ENCODE data around the gene ALDH1L1.

ALDH1L1 gene

DNA sequence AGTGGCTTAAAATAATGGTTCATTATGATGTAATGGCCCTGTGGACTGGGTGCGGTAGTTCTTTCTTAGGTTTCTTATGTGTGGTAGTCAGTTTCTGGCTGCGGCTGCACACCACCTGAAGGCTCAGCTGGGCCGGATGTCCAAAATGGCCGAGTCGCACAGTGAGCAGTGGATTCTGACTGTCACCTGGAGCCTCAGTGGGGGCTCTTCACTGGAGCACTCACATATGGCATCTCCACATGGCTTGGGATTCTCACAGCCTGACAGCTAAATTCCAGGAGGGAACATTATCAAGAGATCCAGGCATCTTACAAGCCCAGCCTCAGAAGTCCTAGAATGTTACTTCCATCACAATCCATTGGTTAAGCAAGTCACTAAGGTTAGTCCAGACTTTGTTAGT is 26.8 kb upstream of the ALDH1L1 start:
- no peak for DNase-seq
- Histone ChIP-seq H3K4me3 (ENCODE audit: low read depth, low read length) (no peak overlapping the region), H3K9me3 (ENCODE audit: severe bottlenecking) (no peaks in the 10 kb centered on the region), H3K27me3 (ENCODE audit: insufficient read depth, low read depth, severe bottlenecking) (no peaks in the 10 kb centered on the region), H3K36me3 (no peaks in the 10 kb centered on the region), H3K27ac (no peak overlapping the region)
- TF ChIP-seq, protein P1, sequence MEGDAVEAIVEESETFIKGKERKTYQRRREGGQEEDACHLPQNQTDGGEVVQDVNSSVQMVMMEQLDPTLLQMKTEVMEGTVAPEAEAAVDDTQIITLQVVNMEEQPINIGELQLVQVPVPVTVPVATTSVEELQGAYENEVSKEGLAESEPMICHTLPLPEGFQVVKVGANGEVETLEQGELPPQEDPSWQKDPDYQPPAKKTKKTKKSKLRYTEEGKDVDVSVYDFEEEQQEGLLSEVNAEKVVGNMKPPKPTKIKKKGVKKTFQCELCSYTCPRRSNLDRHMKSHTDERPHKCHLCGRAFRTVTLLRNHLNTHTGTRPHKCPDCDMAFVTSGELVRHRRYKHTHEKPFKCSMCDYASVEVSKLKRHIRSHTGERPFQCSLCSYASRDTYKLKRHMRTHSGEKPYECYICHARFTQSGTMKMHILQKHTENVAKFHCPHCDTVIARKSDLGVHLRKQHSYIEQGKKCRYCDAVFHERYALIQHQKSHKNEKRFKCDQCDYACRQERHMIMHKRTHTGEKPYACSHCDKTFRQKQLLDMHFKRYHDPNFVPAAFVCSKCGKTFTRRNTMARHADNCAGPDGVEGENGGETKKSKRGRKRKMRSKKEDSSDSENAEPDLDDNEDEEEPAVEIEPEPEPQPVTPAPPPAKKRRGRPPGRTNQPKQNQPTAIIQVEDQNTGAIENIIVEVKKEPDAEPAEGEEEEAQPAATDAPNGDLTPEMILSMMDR (IDR thresholded peaks at IDR 0.05; ENCODE audit: low read depth, low read length), result no peak

DNA sequence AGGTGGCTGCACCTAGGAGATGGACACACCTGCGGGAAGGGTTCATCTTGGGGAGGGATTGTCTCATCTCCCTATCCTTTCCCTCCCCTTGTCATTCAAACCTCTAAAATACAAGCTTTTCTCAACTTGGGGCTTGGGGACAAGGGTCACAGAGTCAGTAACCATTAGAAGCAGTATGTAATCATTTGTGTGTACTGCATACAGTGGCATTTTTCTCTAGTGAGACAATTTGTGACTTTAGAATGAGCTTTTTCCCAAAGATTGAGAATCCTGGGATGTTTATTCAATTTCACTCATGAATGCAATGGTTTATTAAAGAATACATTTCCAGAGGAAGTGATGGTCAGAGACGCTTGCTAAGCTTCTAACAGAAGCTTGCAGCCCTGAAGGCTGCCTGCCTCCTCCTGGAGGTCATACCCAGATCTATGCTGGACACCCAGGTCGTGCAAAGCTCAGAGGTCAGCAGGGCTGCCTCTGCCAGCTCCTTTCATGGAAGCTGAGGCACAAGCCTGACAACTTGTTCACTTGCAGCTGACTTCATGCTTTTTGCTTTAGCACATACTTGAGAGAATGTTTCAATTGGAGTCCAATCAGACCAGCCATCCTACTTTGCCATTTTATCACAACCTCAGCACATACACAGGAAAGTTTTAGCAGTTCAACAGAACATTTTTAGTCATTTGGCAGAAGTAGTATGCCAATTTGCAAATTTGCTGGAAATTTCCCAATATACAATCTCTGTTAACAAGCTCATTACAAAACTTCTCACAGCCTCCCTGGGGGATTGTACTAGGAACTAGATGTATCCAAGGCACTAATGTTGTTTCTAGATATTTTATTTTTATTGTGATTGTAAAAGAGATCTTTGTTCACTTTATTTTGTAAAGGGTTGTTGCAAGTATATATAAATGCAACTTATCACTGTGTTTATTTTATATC is 25.6 kb upstream of the ALDH1L1 start:
- no peak overlapping the region for H3K4me3 ChIP-seq (ENCODE audit: low read depth, low read length)
- H3K27me3 ChIP-seq (ENCODE audit: insufficient read depth, low read depth, severe bottlenecking), result no peaks in the 10 kb centered on the region
- H3K9me3 ChIP-seq (ENCODE audit: severe bottlenecking), result no peaks in the 10 kb centered on the region
- no peak for DNase-seq
- no peak overlapping the region for H3K27ac ChIP-seq
- H3K36me3 ChIP-seq, result no peaks in the 10 kb centered on the region
- TF ChIP-seq, protein P1 (IDR thresholded peaks at IDR 0.05; ENCODE audit: low read depth, low read length), result no peak

DNA sequence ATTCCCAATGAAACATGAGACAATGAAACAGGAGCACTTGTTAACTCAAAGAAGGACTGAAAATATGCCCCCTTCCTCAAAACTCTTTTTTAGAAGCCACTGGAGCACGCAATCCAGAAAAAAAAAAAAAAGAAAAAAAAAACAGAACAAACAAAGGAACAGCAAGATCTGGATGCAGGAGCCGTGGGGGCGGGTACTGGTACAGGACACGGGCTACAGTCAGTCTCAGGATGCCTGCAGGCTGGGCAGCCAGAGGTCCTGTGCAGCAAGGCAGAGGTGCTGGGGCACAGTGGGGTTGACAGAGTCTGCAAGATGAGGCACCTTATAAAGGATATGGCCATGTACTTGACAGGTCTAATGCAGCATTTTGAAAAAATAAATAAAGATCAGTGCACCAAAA is 22.3 kb upstream of the ALDH1L1 start:
- Histone ChIP-seq H3K27me3 (ENCODE audit: insufficient read depth, low read depth, severe bottlenecking) (no peaks in the 10 kb centered on the region), H3K4me3 (ENCODE audit: low read depth, low read length) (no peak overlapping the region), H3K27ac (no peak overlapping the region), H3K36me3 (no peaks in the 10 kb centered on the region), H3K9me3 (ENCODE audit: severe bottlenecking) (no peaks in the 10 kb centered on the region)
- TF ChIP-seq, protein P1 (IDR thresholded peaks at IDR 0.05; ENCODE audit: low read depth, low read length), result no peak
- DNase-seq, result no peak

DNA sequence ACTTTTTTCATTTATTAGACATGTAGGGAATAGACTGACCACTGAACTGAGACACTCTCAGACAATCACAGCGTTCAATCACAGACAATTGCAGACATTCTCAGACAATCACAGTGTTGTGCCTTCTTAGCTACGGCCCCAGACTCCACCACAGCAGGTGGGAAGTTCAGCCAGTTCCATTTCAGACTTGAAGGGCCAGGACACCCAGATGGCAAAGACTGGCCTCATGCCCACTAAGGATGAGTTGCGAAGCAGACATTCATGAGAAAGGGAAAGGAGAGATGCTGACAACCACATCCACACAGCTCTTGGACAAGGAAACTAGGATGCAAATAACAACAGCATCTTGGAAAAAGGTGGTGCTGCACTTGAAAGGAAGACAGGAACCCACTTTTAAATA is 21.9 kb upstream of the ALDH1L1 start:
- Histone ChIP-seq H3K27ac (no peak overlapping the region), H3K36me3 (no peaks in the 10 kb centered on the region), H3K4me3 (ENCODE audit: low read depth, low read length) (no peak overlapping the region), H3K9me3 (ENCODE audit: severe bottlenecking) (no peaks in the 10 kb centered on the region), H3K27me3 (ENCODE audit: insufficient read depth, low read depth, severe bottlenecking) (no peaks in the 10 kb centered on the region)
- DNase-seq, result no peak
- TF ChIP-seq, protein P1 (IDR thresholded peaks at IDR 0.05; ENCODE audit: low read depth, low read length), result no peak

DNA sequence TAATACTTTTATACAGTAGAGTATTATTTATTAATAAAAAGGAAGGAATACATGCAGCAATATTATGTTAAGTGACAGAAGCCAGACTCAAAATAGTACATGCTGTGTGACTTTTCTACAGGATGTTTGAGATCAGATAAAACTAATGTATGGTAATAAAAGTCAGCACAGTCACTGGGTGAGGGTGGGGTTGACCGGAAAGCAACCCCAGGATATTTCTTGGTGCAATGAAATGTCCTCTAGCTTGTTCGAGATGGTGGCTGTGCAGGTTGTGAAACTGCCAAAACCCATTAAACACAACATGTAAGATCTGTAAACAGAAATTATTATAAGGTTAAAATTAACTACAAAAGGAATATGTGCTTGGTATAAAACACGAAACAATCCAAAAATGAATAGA is 20.8 kb upstream of the ALDH1L1 start:
- DNase-seq, result no peak
- no peak overlapping the region for H3K27ac ChIP-seq
- TF ChIP-seq, protein P1 (IDR thresholded peaks at IDR 0.05; ENCODE audit: low read depth, low read length), result no peak
- H3K4me3 ChIP-seq (ENCODE audit: low read depth, low read length), result no peak overlapping the region
- H3K36me3 ChIP-seq, result no peaks in the 10 kb centered on the region
- no peaks in the 10 kb centered on the region for H3K9me3 ChIP-seq (ENCODE audit: severe bottlenecking)
- H3K27me3 ChIP-seq (ENCODE audit: insufficient read depth, low read depth, severe bottlenecking), result no peaks in the 10 kb centered on the region

Measured in WERI-Rb-1 (cell line).